PFSK-1 (cell line): ENCODE measurements around the gene DNAH5.

ENCODE experiments used
- FOXP2 ChIP-seq: optimal IDR thresholded peaks from 2 replicates; pipeline ENCODE3; 2011; ENCODE audit warnings: borderline replicate concordance, control low read depth, inconsistent platforms; ENCODE audit not compliant: insufficient read depth; ENCODE audit errors: extremely low read length, extremely low read depth
- POLR2AphosphoS5 ChIP-seq: IDR thresholded peaks from 2 replicates; pipeline ENCODE4 v1.6.1; 2012; ENCODE audit warnings: low read depth, mild to moderate bottlenecking, control low read depth, low read length, moderate library complexity
- SIN3A ChIP-seq: IDR thresholded peaks from 2 replicates; pipeline ENCODE4 v1.6.1; 2012; ENCODE audit warnings: mild to moderate bottlenecking, low read length, moderate library complexity, borderline replicate concordance; ENCODE audit not compliant: insufficient read depth
- TAF1 ChIP-seq: IDR thresholded peaks from 2 replicates; pipeline ENCODE4 v1.6.1; 2012; ENCODE audit warnings: low read length, control low read depth, borderline replicate concordance; ENCODE audit not compliant: insufficient read depth
- TF ChIP-seq, protein P1 (sequence below), 2 experiments: IDR thresholded peaks; 2 replicates each; pipeline versions ENCODE4 v1.6.1 to v1.8.0; 2011 to 2012; ENCODE audit warnings: low read depth in 2 of 2, low read length in 2 of 2, control low read depth in 1 of 2, inconsistent platforms in 1 of 2, mild to moderate bottlenecking in 1 of 2, moderate library complexity in 1 of 2; ENCODE audit not compliant: insufficient read depth in 1 of 2

Gene DNAH5

GRCh38 chr5:13692172-13692571 lies 252.3 kb downstream of the DNAH5 start:
- TF ChIP-seq, protein P1, sequence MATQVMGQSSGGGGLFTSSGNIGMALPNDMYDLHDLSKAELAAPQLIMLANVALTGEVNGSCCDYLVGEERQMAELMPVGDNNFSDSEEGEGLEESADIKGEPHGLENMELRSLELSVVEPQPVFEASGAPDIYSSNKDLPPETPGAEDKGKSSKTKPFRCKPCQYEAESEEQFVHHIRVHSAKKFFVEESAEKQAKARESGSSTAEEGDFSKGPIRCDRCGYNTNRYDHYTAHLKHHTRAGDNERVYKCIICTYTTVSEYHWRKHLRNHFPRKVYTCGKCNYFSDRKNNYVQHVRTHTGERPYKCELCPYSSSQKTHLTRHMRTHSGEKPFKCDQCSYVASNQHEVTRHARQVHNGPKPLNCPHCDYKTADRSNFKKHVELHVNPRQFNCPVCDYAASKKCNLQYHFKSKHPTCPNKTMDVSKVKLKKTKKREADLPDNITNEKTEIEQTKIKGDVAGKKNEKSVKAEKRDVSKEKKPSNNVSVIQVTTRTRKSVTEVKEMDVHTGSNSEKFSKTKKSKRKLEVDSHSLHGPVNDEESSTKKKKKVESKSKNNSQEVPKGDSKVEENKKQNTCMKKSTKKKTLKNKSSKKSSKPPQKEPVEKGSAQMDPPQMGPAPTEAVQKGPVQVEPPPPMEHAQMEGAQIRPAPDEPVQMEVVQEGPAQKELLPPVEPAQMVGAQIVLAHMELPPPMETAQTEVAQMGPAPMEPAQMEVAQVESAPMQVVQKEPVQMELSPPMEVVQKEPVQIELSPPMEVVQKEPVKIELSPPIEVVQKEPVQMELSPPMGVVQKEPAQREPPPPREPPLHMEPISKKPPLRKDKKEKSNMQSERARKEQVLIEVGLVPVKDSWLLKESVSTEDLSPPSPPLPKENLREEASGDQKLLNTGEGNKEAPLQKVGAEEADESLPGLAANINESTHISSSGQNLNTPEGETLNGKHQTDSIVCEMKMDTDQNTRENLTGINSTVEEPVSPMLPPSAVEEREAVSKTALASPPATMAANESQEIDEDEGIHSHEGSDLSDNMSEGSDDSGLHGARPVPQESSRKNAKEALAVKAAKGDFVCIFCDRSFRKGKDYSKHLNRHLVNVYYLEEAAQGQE (IDR thresholded peaks at IDR 0.05; ENCODE audit: insufficient read depth in 1 of 2, low read depth in 2 of 2, low read length in 2 of 2): no peak
- TF ChIP-seq FOXP2 (no peak), TAF1 (no peak), SIN3A (no peak), POLR2AphosphoS5 (no peak)

DNA sequence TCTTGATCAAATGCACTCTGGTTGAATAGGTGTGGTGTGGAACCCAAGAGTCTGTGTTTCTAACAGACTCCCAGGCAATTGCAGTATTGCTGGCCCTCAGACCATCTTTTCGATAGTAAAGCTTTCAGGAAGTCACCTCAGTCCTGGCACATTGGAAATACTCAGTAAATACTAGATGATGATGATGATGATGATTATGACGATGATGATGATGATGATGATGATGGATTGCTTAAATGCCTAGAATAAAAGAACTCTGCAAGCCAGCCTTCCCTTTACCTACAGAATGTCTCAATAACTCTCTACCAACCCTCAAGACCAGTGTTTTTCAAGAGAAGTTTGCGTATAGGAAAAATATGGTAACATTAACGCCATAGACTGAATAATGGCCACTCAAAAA lies 268.0 kb downstream of the DNAH5 start:
- TF ChIP-seq, protein P1 (IDR thresholded peaks at IDR 0.05; ENCODE audit: insufficient read depth in 1 of 2, low read depth in 2 of 2, low read length in 2 of 2): no peak
- TF ChIP-seq FOXP2: no peak
- no peak for TF ChIP-seq SIN3A
- no peak for TF ChIP-seq TAF1
- no peak for TF ChIP-seq POLR2AphosphoS5

DNA sequence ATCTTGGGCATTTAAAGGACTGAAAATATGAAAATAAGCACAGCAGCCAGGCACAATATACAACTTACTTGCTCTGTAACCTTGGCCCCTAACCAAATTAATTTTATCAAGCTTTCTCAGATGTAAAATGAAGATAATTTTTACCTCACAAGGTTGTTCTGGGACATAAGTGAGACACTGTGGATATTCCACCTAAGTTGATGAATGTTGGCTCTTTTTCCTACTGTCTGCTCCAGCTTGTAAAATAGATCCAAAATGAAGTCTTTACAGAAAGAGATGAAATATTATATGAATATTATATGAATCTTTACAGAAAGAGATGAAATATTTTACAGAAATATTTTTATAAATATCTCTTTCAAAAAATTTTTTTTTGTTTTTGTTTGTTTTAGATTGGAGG lies 270.1 kb downstream of the DNAH5 start:
- no peak for TF ChIP-seq SIN3A
- no peak for TF ChIP-seq TAF1
- TF ChIP-seq POLR2AphosphoS5: no peak
- no peak for TF ChIP-seq FOXP2
- TF ChIP-seq, protein P1 (IDR thresholded peaks at IDR 0.05; ENCODE audit: insufficient read depth in 1 of 2, low read depth in 2 of 2, low read length in 2 of 2): no peak

DNA sequence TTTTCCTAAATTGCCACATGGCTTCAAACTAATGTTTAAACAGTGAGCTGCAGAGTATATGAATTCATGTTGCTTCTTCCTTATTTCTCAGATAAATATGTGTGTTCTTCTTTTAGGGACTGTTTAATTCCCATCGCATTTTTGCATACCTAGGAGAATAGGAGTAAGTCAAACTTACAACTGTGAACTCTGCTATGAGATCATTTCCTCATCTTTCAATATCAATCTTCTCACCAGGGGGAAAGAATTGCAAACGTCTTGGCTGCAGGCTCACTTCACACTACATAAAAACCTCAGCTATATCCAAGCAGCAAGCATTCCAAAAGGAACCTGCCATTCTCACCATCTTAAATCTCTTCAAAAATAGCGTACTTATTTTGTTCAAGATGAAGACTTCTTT lies 271.0 kb downstream of the DNAH5 start:
- TF ChIP-seq FOXP2 (no peak), TAF1 (no peak), POLR2AphosphoS5 (no peak), SIN3A (no peak)
- TF ChIP-seq, protein P1 (IDR thresholded peaks at IDR 0.05; ENCODE audit: insufficient read depth in 1 of 2, low read depth in 2 of 2, low read length in 2 of 2): no peak

DNA sequence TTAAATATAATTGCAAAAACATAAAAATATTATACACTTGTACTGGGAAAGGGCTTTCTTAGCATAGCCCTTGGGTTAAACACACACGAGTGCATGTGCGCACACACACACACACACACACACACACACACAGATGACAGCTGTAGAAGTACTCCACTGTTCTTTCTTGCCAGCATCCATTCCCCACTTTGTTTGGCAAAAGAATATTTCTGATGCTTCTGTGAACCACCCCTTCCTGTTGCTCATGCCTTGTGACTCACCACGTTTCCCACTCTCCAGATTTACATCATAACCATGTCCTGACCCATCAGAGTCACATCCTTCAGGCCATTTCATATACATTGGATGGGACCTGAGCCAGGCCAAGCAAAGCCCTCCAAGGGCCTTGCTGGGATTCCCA lies 280.1 kb downstream of the DNAH5 start:
- TF ChIP-seq POLR2AphosphoS5 (no peak), TAF1 (no peak), FOXP2 (no peak)
